HFF-Myc (cell line): Measurements from ENCODE around the gene ADAMTS17.

Source experiments
- DNase-seq: peaks from one replicate; pipeline ENCODE4 v3.0.0-alpha.2; 2011; ENCODE audit warnings: low read depth; ENCODE audit errors: extremely low read depth
- H3K4me3 ChIP-seq: replicated peaks from 2 replicates; pipeline ENCODE4 v1.5.1; 2011; ENCODE audit warnings: low read depth, mild to moderate bottlenecking, control low read depth, low read length
- CTCF ChIP-seq: IDR thresholded peaks from 2 replicates; pipeline ENCODE4 v1.5.1; 2012; ENCODE audit warnings: mild to moderate bottlenecking, low read depth, low read length, control low read depth; ENCODE audit errors: missing control alignments

Gene ADAMTS17

GRCh38 chr15:100341750-100342560 is at the start of gene ADAMTS17:
Gene ADAMTS17 (minus strand): TSS chr15:100341975. CDS start chr15:100341899, 76 bp downstream.
- DNase-seq = peak; percentile 16
- TF ChIP-seq CTCF = peak; percentile 70
- no peak within 1 kb of the TSS for H3K4me3 ChIP-seq

- TF ChIP-seq CTCF = no peak
- no peak overlapping the region for H3K4me3 ChIP-seq
Measured at GRCh38 chr15:100385300-100386050, 43.7 kb upstream of the ADAMTS17 start.

DNA sequence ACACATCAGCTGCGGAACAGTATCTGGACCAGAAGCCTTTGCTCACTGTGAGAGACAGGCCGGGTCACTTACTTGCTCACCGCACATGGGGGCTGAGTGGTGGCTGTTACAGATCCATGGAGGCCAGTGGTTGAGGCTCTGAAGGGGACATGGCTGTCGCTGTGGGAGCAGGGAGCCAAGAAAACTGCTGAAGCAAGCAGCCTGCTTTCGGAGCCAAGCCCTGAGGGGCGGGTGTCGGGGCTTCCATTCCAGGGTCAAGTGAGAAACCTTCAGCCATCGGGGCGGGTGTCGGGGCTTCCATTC is 42.3 kb upstream of the ADAMTS17 start:
- no peak for DNase-seq
- TF ChIP-seq CTCF = no peak
- H3K4me3 ChIP-seq = no peak overlapping the region

More at GRCh38 chr15:100385300-100386050, 43.7 kb upstream of the ADAMTS17 start:
- no peak for DNase-seq

DNA sequence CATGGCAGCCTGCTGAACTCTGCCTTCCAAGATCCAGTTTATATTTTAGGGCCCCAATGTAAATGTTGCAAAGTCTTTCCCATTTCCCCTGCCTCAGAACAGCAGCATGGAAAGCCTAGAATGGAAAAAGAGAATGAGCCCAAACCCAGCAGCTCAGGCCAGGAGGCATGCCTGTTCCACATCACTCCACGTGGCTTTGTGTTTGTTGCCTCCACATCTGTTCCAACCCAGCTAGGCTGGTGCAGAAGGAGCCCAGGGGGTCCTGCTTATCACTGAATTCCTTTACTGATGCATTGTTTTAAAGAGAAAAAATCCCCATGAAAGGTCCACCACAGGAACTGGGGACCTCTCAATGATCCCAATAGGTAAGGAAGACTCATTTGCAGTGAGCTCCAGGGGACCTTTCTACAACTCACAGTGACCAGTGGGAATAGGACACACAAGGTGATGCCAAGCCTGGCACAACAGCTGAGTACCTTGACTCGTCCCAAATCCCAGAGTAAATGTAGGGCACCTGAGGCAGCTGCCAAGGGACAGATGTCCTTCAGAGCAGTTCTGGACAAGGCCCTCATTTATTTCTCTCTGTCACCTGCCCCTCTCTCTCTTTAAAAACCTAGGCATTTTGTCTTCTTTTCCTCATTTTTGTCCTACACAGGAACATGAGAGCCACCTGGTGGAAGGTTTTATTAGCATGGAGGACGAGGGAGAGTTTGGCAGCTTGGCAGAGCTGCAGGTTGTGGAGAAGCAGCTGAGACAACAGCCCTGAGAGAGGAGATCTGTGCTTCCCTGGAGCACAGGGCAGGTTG is 41.7 kb upstream of the ADAMTS17 start:
- DNase-seq = no peak
- no peak for TF ChIP-seq CTCF
- H3K4me3 ChIP-seq = no peak overlapping the region

- TF ChIP-seq CTCF = no peak
- no peak overlapping the region for H3K4me3 ChIP-seq
- no peak for DNase-seq
Measured at GRCh38 chr15:100373942-100374341, 32.2 kb upstream of the ADAMTS17 start.

DNA sequence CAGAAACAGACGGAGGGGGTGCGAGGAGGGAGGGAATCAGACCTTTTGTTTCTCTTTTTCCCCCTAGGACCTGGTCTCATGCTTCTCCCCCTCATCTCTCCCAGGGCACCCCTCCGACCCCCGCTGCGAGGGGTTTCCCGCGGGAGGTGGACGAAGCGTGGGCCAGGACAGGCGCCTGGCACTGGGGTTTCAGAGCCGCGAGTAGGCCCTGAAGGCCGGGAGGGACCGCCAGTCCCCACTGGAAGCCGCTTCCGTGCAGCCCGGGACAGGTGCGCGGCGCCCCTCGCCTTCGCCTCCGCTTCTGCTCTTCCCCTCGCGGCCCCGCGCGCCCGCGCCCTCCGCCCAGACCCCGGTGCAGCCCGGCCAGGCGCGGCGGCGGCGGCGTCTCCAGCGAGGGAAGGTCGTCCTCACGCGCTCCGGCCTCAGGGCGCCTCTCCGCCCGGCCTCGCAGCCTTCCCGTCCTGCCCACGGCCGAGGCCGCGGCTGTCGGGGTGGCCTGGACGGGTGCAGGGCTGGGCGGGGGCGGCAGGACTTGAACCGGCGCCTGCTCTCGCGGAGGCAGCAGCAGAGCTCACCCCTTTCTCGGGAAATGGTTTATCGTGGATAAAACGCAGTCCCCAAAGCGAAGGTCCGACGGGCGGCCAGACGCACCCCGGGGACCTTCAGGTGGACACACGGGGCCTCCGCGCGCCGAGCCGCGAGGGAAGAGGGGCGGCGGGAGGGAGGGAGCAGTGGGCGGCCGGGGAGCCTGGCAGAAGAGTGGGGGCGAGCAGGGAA is 31.5 kb upstream of the ADAMTS17 start:
- H3K4me3 ChIP-seq = no peak overlapping the region
- TF ChIP-seq CTCF = no peak
- no peak for DNase-seq
